Hematopoietic multipotent progenitor cell treated with erythropoietin and hydrocortisone succinate and interleukin-3 and kit ligand, for 17 days (in vitro differentiated cells): ENCODE measurements around the gene MRPS5.
A peak's percentile ranks its signal among the peaks of the same experiment; 100 is the strongest.

Experiments
- DNase-seq: peaks from one replicate; pipeline ENCODE4 v3.0.0-alpha.2; 2015; ENCODE audit warnings: low spot score

The MRPS5 gene

GRCh38 chr2:95087379-95087778 is 34.2 kb downstream of the MRPS5 start:
- DNase-seq, result no peak

DNA sequence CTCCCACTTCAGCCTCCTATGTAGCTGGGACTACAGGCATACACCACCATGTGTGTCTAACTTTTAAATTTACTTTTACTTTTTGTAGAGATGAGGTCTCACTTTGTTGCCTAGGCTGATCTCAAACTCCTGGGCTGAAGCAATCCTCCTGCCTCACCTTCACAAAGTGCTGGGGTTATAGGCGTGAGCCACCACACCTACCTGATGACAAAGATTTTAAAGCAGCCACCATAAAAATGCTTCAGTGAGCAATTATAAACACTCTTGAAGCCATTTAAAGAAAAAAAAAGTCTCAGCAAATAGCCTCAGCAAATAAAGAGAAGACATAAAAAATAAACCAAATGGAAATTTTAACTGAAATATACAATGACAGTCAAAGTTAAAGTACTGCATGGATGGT is 35.6 kb downstream of the MRPS5 start:
- no peak for DNase-seq

DNA sequence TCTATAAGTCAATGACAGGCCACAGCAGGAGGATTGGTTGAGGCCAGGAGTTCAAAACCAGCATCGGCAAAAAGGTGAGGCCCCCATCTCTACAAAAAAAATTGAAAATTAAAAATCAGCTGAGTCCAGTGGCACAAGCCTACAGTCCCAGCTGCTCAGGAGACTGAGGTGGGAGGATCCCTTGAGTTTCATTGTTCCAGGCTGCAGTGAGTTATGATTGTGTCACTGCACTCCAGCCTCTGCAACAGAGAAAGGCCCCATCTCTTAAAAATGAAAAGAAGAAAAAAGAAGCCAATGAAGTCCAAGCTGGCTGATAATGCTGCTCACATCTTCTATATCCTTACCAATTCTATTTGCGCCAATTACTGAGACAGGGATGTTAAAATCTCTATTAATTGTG is 39.1 kb downstream of the MRPS5 start:
- DNase-seq, result no peak

DNA sequence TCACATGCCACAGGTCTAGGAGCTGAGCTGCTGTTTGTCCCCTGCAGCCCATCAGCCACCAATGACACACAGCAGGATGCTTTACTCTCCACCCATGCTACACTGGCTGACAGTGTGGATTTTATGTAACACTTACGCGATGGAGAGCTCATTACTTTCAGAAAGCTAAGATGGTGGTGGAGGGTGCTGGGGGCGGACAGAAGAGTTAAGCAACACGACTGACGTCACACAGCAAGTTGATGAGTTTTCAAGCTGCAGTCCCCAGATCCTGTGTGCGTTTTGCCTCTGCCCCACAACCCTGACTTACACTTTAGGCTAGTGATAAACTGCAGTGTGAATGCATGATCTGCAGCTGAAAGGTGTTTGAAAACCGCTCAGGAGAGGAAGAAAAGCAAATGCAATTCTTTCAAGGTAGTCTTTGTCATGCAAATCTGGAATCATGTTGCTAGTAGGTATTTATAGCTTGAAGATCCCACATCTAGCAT is 42.4 kb downstream of the MRPS5 start:
- no peak for DNase-seq

DNA sequence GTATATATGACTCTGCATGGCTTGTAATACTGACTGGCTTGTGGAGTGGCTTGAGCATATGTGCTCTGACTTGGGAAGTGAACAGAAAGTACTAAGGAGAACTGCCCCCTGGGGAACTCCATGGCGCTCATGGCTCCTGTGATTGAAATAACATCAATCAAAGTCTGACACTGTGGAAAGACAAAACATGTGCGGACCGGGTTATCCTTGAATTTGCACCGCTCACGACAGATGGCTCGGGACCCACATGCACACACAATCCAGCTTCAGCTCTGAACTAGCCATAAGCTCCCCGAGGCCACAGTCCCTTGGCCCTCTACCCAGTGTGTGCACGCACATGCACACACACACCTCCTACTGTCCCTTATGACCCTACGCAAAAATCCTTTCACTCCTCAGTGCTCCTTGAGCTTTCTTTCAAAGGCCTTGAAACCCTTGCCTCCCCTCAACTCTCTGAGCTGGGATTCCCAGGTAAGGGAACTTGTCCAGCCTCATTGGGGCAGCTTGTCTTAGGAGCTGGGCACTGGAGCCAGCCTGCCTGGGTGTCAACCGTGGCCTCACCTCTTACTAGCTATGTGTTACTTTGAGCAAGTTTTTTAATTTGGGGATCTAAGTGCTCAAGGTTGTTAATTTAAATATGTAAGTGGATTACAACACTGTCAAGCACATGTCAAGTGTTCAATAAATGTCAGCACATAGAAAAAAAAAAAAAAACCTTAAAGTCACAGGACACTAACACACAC is 43.6 kb downstream of the MRPS5 start:
- DNase-seq, result no peak

GRCh38 chr2:95077530-95077825 is 44.1 kb downstream of the MRPS5 start:
- no peak for DNase-seq

GRCh38 chr2:95076705-95077529 is 44.7 kb downstream of the MRPS5 start:
- peak; percentile 60 for DNase-seq

GRCh38 chr2:95075440-95076132 is 46.0 kb downstream of the MRPS5 start:
- DNase-seq, result no peak

DNA sequence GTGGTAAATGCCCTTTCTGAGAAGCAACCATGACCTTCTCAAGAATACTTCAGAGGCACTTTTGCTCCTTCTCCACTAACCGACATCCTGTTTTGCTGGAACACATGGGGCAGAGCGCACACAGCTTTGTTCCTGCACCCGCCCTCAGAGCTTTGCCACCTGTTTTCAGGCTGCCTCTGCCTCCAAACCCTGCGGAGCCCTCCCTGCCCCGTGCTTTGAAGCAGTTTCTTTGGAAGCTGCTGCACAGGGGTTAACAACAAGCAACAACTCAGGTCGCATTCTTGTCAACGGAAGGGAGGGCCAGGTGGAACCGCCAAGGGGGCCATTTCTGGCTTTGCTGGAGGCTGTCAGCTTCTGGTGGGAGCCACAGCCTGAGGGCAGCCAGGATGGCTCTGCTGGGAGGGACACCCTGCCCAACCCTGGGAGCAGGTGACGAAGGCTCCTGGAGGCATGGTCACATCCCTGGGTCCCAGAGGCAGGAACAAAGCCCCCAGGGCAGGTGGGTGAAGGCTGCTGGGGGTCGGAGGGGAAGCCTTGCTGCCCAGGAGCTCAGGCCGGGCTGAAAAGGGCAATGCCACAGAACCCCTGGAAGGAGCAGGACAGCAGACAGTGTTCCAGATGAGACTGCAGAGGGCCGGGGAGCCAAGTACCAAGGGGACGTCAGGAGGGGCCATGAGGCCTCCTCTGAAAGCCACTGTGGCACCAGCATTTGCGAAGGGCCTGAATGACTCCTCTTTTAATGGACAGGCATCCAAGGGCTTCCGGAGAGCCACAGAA is 46.8 kb downstream of the MRPS5 start:
- no peak for DNase-seq

- no peak for DNase-seq
Observed at GRCh38 chr2:95073856-95074662, 47.5 kb downstream of the MRPS5 start.

DNA sequence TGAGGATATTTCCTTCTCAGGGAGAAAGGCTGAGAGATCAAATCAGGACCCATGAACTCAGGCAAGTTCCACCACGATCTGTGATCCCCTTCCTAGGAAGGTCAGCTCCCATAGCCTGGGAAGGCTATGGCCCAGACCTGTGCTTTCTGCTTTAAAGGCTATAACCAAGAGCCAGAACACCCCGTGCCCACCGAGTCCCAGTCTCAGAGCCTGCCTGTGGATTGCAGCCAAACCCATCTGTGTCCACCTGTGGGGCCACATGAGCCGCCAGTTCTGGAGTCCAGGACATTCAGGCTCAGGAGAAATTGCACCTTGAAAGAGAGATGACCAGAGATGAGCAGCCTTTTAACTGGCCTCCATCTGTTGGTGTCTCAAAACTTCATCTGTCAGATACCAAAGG is 49.2 kb downstream of the MRPS5 start:
- DNase-seq, result no peak

GRCh38 chr2:95071856-95072255 is 49.8 kb downstream of the MRPS5 start:
- no peak for DNase-seq

DNA sequence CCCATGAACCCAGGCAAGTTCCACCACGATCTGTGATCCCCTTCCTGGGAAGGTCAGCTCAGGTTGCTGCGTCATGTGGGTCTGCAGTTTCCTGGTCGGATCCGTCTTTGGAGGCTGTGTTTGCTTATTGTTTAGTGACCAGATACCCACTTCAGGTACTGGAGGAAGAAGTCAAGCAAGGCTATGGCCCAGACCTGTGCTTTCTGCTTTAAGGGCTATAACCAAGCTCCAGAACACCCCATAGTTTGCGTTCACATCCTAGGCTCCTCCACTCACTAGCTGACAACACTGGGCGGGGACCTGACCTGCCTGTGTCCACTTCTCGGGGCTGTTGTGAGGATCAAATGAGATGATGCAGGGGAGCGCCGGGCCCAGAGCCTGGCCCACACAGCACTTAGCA is 52.1 kb downstream of the MRPS5 start:
- DNase-seq, result no peak

GRCh38 chr2:95068256-95068655 is 53.4 kb downstream of the MRPS5 start:
- DNase-seq, result no peak

DNA sequence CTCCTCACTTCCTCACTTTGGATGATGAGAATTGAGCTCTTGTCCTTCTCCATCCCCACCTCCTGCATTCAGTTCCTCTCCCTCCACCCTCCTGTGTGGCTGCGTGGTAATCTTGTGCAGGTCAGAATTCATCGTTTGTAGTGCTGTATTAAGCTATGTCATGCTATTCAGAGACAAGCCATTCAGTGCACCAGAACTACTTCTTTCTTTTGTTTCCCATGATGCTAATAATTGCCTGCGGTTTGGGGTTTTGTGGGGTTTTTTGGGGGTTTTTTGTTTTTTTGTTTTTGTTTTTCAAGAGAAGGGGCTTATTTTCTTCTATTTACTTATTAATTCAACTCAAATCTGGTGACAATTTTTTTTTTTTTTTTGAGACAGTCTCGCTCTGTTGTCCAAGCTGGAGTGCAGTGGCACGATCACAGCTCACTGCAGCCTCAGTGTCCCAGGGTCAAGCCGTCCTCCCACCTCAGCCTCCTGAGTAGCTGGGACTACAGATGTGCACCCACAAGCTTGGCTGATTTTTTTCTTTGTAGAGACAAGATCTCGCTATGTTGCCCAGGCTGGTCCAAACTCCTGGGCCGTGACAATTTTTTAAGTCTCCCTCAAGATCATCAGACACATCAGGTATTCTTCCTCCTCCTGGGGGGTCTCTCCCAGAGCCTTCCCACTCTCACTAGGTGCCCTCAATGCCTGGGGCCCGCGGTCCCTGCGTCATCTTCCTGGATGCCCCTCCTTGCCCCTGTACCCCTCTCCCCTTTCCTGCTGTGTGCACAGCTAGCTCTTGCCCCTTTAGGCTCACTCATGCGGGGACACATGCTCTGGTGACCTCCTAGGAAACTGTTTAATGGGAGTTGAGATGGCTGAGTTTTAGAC is 58.3 kb downstream of the MRPS5 start:
- DNase-seq, result no peak

- no peak for DNase-seq
Observed at GRCh38 chr2:95062242-95063085, 59.1 kb downstream of the MRPS5 start.

DNA sequence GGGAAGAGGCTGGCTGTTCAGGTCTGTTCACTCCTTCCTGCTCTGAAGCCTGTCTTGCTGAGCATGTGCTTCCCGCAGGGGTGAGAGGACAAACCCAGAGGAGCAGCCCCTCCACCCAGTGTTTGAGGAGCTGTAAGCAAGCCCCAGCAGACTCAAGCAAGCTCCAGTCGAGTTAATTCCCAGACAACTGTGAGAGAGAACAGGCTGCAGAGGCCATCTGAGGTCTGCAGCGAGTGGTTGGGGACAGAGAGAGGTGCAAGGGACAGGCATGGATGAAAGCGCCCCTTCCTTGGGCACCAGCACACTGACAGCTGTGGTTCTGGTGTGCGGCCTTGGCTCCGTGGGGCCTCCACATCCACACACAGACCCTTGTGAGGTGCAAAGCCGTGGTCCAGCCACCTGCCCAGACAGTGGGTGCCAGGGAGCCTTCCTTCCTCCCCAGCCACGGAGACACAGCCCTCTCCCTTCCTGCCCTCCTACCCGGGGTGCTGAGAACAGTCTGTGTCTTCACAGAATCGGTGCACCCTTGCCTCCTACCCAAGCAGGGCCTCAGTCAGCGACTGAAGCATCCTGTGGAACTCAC is 59.9 kb downstream of the MRPS5 start:
- no peak for DNase-seq

GRCh38 chr2:95061119-95061512 is 60.5 kb downstream of the MRPS5 start:
- no peak for DNase-seq
